Endodermal cell (in vitro differentiated cells): ENCODE data around the gene CIT. TPM values are rescaled to one million over a fixed set of nuclear protein-coding genes. Genes with fewer than 3 reads are reported as not detected.

Experiments
- DNase-seq: peaks from one replicate; pipeline ENCODE4 v3.0.0-alpha.2; 2017
- H3K27ac ChIP-seq: 2 replicates; pipeline ENCODE4 v1.5.1; 2013; ENCODE audit warnings: mild to moderate bottlenecking, low read depth, low read length, moderate library complexity
- H3K27me3 ChIP-seq: 2 replicates; pipeline ENCODE4 v1.6.1; 2013; ENCODE audit warnings: mild to moderate bottlenecking, low read length, moderate library complexity; ENCODE audit not compliant: insufficient read depth, control insufficient read depth, poor library complexity, severe bottlenecking
- H3K36me3 ChIP-seq: 2 replicates; pipeline ENCODE4 v1.7.0; 2013; ENCODE audit warnings: mild to moderate bottlenecking, low read length, moderate library complexity; ENCODE audit not compliant: control insufficient read depth, insufficient read depth
- H3K4me1 ChIP-seq: one replicate; pipeline ENCODE4 v1.7.0; 2013; ENCODE audit warnings: low read length; ENCODE audit not compliant: control insufficient read depth, insufficient read depth
- H3K4me3 ChIP-seq: 2 replicates; pipeline ENCODE4 v1.5.1; 2013; ENCODE audit warnings: mild to moderate bottlenecking, low read length, moderate library complexity
- H3K9ac ChIP-seq: 2 replicates; pipeline ENCODE4 v1.6.1; 2013; ENCODE audit warnings: mild to moderate bottlenecking, low read length, moderate library complexity; ENCODE audit not compliant: poor library complexity, severe bottlenecking; ENCODE audit errors: extremely low read depth
- H3K9me3 ChIP-seq: 2 replicates; pipeline ENCODE4 v1.6.1; 2013; ENCODE audit warnings: mild to moderate bottlenecking, low read length, moderate library complexity; ENCODE audit not compliant: control insufficient read depth
- H3K27ac Mint-ChIP-seq: 2 replicates; pipeline ENCODE4 v1.8.0; 2020; ENCODE audit warnings: mixed read lengths
- H3K27me3 Mint-ChIP-seq: 2 replicates; pipeline ENCODE4 v1.8.0; 2021; ENCODE audit warnings: mild to moderate bottlenecking, mixed read lengths; ENCODE audit not compliant: insufficient read depth
- H3K36me3 Mint-ChIP-seq: 2 replicates; pipeline ENCODE4 v1.8.0; 2020; ENCODE audit warnings: low read depth, mixed read lengths
- H3K4me1 Mint-ChIP-seq: 2 replicates; pipeline ENCODE4 v1.8.0; 2020; ENCODE audit warnings: mixed read lengths
- H3K4me3 Mint-ChIP-seq: 2 replicates; pipeline ENCODE4 v1.8.0; 2020; ENCODE audit warnings: mild to moderate bottlenecking, moderate library complexity, mixed read lengths
- H3K9me3 Mint-ChIP-seq: 2 replicates; pipeline ENCODE4 v1.8.0; 2020; ENCODE audit warnings: mild to moderate bottlenecking, mixed read lengths
- CTCF ChIP-seq: fragments of 200-600 bp; sonication (generic); conservative IDR thresholded peaks from 2 replicates; pipeline ENCODE4 v1.5.0; 2021; ENCODE audit warnings: antibody characterized with exemption, mild to moderate bottlenecking
- WGBS, 2 experiments: methylation state at CpG; one replicate each; pipeline versions ENCODE4 v1.1.5 to v1.1.7; 2013; ENCODE audit warnings: missing lambda C conversion rate in 2 of 2, mixed read lengths in 1 of 2; ENCODE audit not compliant: insufficient coverage in 1 of 2, insufficient read length in 1 of 2; 5-methylcytosine and 5-hydroxymethylcytosine counted together
- total RNA-seq, 2 donors: library from RNA; stranded (reverse); fragmentation: NEBNext Ultra II Directional in 1 of 2; extraction: Animal tissue kit (Norgen Biotek cat#: 25700) in 1 of 2; gene quantifications; 2 replicates in 1 of 2; 3 replicates in 1 of 2; pipeline ENCODE4 v1.2.1, GENCODE V29; 2021

Gene CIT
- total RNA-seq, 2 donors from 2014 or later = 57.3 to 79.1 TPM

GRCh38 chr12:119841433-119842210 is 35.5 kb downstream of the CIT start:
- no peak overlapping the region for H3K9ac ChIP-seq
- H3K27me3 ChIP-seq = no peaks in the 10 kb centered on the region
- no peak for DNase-seq
- Mint-ChIP-seq H3K36me3 (peaks cover 56% of the 10 kb centered on the region), H3K27me3 (no peaks in the 10 kb centered on the region), H3K9me3 (no peaks in the 10 kb centered on the region), H3K27ac (no peak overlapping the region), H3K4me3 (no peak overlapping the region), H3K4me1 (no peaks in the 10 kb centered on the region)
- H3K9me3 ChIP-seq = no peaks in the 10 kb centered on the region
- H3K27ac ChIP-seq = no peak overlapping the region
- TF ChIP-seq CTCF = no peak
- no peak overlapping the region for H3K4me3 ChIP-seq
- H3K36me3 ChIP-seq = peaks cover 41% of the 10 kb centered on the region
- no peaks in the 10 kb centered on the region for H3K4me1 ChIP-seq
- WGBS, 2 experiments = 97 to 98% methylated on average over 5 to 8 of the region's 8 CpGs

- Mint-ChIP-seq H3K27ac (no peak overlapping the region), H3K4me3 (no peak overlapping the region), H3K36me3 (peaks cover 48% of the 10 kb centered on the region), H3K9me3 (no peaks in the 10 kb centered on the region), H3K4me1 (peaks cover under 1% of the 10 kb centered on the region), H3K27me3 (no peaks in the 10 kb centered on the region)
- Histone ChIP-seq H3K9me3 (no peaks in the 10 kb centered on the region), H3K9ac (no peak overlapping the region), H3K27me3 (no peaks in the 10 kb centered on the region), H3K27ac (no peak overlapping the region), H3K4me1 (no peaks in the 10 kb centered on the region), H3K36me3 (peaks cover 41% of the 10 kb centered on the region), H3K4me3 (no peak overlapping the region)
- no peak for DNase-seq
- 100% methylated on average over 2 to 3 of the region's 3 CpGs for WGBS, 2 experiments
- TF ChIP-seq CTCF = no peak
Observed at GRCh38 chr12:119840582-119840981, 36.5 kb downstream of the CIT start.

GRCh38 chr12:119840168-119840567 is 37.0 kb downstream of the CIT start:
- Histone ChIP-seq H3K27ac (no peak overlapping the region), H3K4me1 (no peaks in the 10 kb centered on the region), H3K9me3 (no peaks in the 10 kb centered on the region), H3K4me3 (no peak overlapping the region), H3K27me3 (no peaks in the 10 kb centered on the region), H3K36me3 (peaks cover 43% of the 10 kb centered on the region), H3K9ac (no peak overlapping the region)
- WGBS, 2 experiments = 91 to 95% methylated on average over 4 of the region's 4 CpGs
- no peak for TF ChIP-seq CTCF
- Mint-ChIP-seq H3K27me3 (no peaks in the 10 kb centered on the region), H3K27ac (peak overlapping the region; percentile 13), H3K4me3 (no peak overlapping the region), H3K4me1 (peaks cover 5% of the 10 kb centered on the region), H3K9me3 (no peaks in the 10 kb centered on the region), H3K36me3 (peaks cover 48% of the 10 kb centered on the region)
- DNase-seq = no peak
